Activated CD8-positive, alpha-beta T cell treated with anti-CD3 and anti-CD28 coated beads, Interleukin-2, amount 10 ng/mL, durations not matched to agents 7 days and 5 days (primary cell): ENCODE measurements around the gene DPH1. TPM values are rescaled to one million over a fixed set of nuclear protein-coding genes. Genes with fewer than 3 reads are reported as not detected.

Experiments
- ATAC-seq: fragments of 150-1000 bp; cut with Tn5 transposase; one replicate; pipeline ENCODE4 v1.10.0; 2021; ENCODE audit warnings: moderate library complexity
- CTCF ChIA-PET: fragments of 350-600 bp; sonication (Branson Sonifier 250); formaldehyde crosslinking; loops from one replicate; lab custom pipeline; 2021; ENCODE audit warnings: antibody characterized with exemption; lab: Charles Lee
- POLR2A ChIA-PET: fragments of 350-600 bp; sonication (Branson Sonifier 250); formaldehyde crosslinking; loops from one replicate; lab custom pipeline; 2021; ENCODE audit warnings: antibody characterized with exemption; lab: Charles Lee
- DNase-seq: peaks from one replicate; pipeline ENCODE4 v3.0.0-alpha.2; 2020
- H3K27ac Mint-ChIP-seq: one replicate; pipeline ENCODE4 v1.8.0; 2021; ENCODE audit warnings: mild to moderate bottlenecking, mixed read lengths
- H3K27me3 Mint-ChIP-seq: one replicate; pipeline ENCODE4 v1.8.0; 2021; ENCODE audit warnings: low read depth, mixed read lengths
- H3K36me3 Mint-ChIP-seq: one replicate; pipeline ENCODE4 v1.8.0; 2021; ENCODE audit warnings: low read depth, mixed read lengths
- H3K4me1 Mint-ChIP-seq: one replicate; pipeline ENCODE4 v1.8.0; 2021; ENCODE audit warnings: low read depth, mixed read lengths
- H3K4me3 Mint-ChIP-seq: one replicate; pipeline ENCODE4 v1.8.0; 2021; ENCODE audit warnings: mild to moderate bottlenecking, mixed read lengths
- H3K9me3 Mint-ChIP-seq: one replicate; pipeline ENCODE4 v1.8.0; 2022; ENCODE audit warnings: mixed read lengths; ENCODE audit not compliant: insufficient read depth
- microRNA-seq: library from miRNA; unstranded; fragments of <30 nt; microRNA quantifications from one replicate; pipeline ENCODE4 v1.2.0, GENCODE V29; 2022
- total RNA-seq, 2 experiments: library from RNA; stranded (reverse); gene quantifications; one replicate each; pipeline ENCODE4 v1.2.3, GENCODE V29; 2021

DPH1 gene
- total RNA-seq, 2 experiments from 2014 or later: 24.6 to 24.7 TPM

- Mint-ChIP-seq H3K27me3 (no peaks in the 10 kb centered on the region), H3K36me3 (peaks cover 24% of the 10 kb centered on the region), H3K4me1 (peaks cover 81% of the 10 kb centered on the region), H3K9me3 (no peaks in the 10 kb centered on the region), H3K4me3 (peak overlapping the region; percentile 79), H3K27ac (peak overlapping the region; percentile 91)
- ATAC-seq: peak; percentile 1
- DNase-seq: no peak
- CTCF ChIA-PET: interaction anchor here (0.6 to 10.9 kb wide), 17 partner anchors 9 to 263 kb away, joined by 3 to 89 read pairs (median 3); partner anchors contain the start of gene HIC1
- POLR2A ChIA-PET: interaction anchor here (0.7 to 3.2 kb wide), 9 partner anchors 8 to 154 kb away, joined by 3 to 13 read pairs (median 4); no protein-coding TSS in a partner anchor
Measured at GRCh38 chr17:2090210-2090641, 60.3 kb downstream of the DPH1 start.

- H3K27me3 Mint-ChIP-seq: no peaks in the 10 kb centered on the region
- ATAC-seq (no peak), DNase-seq (no peak)
- H3K36me3 Mint-ChIP-seq: peaks cover 24% of the 10 kb centered on the region
- H3K4me3 Mint-ChIP-seq: peak overlapping the region; percentile 79
- H3K27ac Mint-ChIP-seq: peak overlapping the region; percentile 91
- ChIA-PET POLR2A (interaction anchor here (0.5 to 3.2 kb wide), 11 partner anchors 10 to 160 kb away, joined by 3 to 13 read pairs (median 4); no protein-coding TSS in a partner anchor), CTCF (interaction anchor here (0.8 to 10.9 kb wide), 14 partner anchors 9 to 262 kb away, joined by 3 to 89 read pairs (median 4); partner anchors contain the start of gene HIC1)
- H3K9me3 Mint-ChIP-seq: no peaks in the 10 kb centered on the region
- peaks cover 73% of the 10 kb centered on the region for H3K4me1 Mint-ChIP-seq
Measured at GRCh38 chr17:2090804-2091534, 61.0 kb downstream of the DPH1 start.

- no peaks in the 10 kb centered on the region for H3K9me3 Mint-ChIP-seq
- H3K36me3 Mint-ChIP-seq: peaks cover 19% of the 10 kb centered on the region
- H3K27me3 Mint-ChIP-seq: no peaks in the 10 kb centered on the region
- CTCF ChIA-PET: interaction anchor here (0.9 to 10.9 kb wide), 5 partner anchors 22 to 153 kb away, joined by 3 to 89 read pairs (median 47); partner anchors contain the start of gene HIC1
- peak overlapping the region; percentile 73 for H3K27ac Mint-ChIP-seq
- H3K4me3 Mint-ChIP-seq: no peak overlapping the region
- no peak for ATAC-seq
- peaks cover 61% of the 10 kb centered on the region for H3K4me1 Mint-ChIP-seq
- POLR2A ChIA-PET: interaction anchor here (1.3 kb wide), 1 partner anchor 46 kb away, joined by 4 read pairs; no protein-coding TSS in a partner anchor
- no peak for DNase-seq
Measured at GRCh38 chr17:2092253-2092652, 62.3 kb downstream of the DPH1 start.

- peaks cover 22% of the 10 kb centered on the region for H3K36me3 Mint-ChIP-seq
- ChIA-PET CTCF (interaction anchor here (0.7 to 10.9 kb wide), 4 partner anchors 20 to 498 kb away, joined by 3 to 89 read pairs (median 36); partner anchors contain the start of gene HIC1), POLR2A (interaction anchor here (0.7 kb wide), 1 partner anchor 19 kb away, joined by 4 read pairs; no protein-coding TSS in a partner anchor)
- ATAC-seq: no peak
- no peaks in the 10 kb centered on the region for H3K27me3 Mint-ChIP-seq
- no peak overlapping the region for H3K4me3 Mint-ChIP-seq
- no peak for DNase-seq
- peaks cover 61% of the 10 kb centered on the region for H3K4me1 Mint-ChIP-seq
- peak overlapping the region; percentile 61 for H3K27ac Mint-ChIP-seq
- H3K9me3 Mint-ChIP-seq: no peaks in the 10 kb centered on the region
Measured at GRCh38 chr17:2093349-2093748, 63.4 kb downstream of the DPH1 start.

Small RNA genes within 50 kb of the gene (microRNA-seq; reads per million reads assigned to microRNA genes)
- gene MIR132 (1,374 reads per million, percentile 84 among the genes with 10 or more reads in this experiment), gene MIR212 (19.5 reads per million, percentile 34 among the genes with 10 or more reads in this experiment)

Other genes with a start within 250 kb of the DPH1 start
- 10 to 100 TPM; 40.3 to 41.7 TPM for gene SMYD4, start 200.3 kb upstream of the DPH1 start, total RNA-seq
- 100 to 1,000 TPM; 314 to 325 TPM for gene RPA1, start 200.1 kb upstream of the DPH1 start, total RNA-seq
- under 1 TPM; 0.10 to 0.18 TPM for gene RTN4RL1, start 4.8 kb upstream of the DPH1 start, total RNA-seq
- gene OVCA2, start 11.9 kb downstream of the DPH1 start, total RNA-seq: 10 to 100 TPM; 34.9 to 40.1 TPM
- 10 to 100 TPM; 66.8 to 70.8 TPM for gene HIC1, start 24.9 kb downstream of the DPH1 start, total RNA-seq